Measurements from ENCODE around the gene RASA2.

DNA sequence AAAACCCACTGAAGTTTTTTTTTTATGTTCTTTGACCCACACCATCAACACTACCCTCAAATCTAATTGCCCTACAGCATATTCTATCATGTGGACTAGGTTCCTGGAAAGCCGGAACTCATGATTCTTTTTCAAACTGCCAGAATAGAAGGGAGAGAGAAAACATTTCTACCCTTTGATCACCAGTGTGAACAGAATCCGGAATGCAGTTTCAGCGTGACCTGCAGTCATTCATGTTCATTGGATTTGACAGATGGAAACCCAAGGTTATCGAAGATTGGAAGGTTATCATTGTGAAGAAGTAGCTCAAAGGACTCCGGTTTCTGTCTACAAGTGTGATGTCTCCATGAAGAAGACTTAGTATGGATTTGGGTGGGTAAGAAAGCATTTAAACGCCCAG lies 39.4 kb upstream of the RASA2 start:
- no peak for TF ChIP-seq CTCF (IDR thresholded peaks at IDR 0.05)
- TF ChIP-seq POLR2AphosphoS5 (IDR thresholded peaks at IDR 0.05), result no peak
- no peak for TF ChIP-seq POLR2A (IDR thresholded peaks at IDR 0.05)

Data from breast epithelium (tissue), 3 donors.